Measurements from ENCODE around the gene LRG1.
"Not testable (repeated sequence)": the region's sequence is repeated elsewhere in the genome, so short reads cannot be mapped to it uniquely, and the experiment has no call there.

LRG1 gene

DNA sequence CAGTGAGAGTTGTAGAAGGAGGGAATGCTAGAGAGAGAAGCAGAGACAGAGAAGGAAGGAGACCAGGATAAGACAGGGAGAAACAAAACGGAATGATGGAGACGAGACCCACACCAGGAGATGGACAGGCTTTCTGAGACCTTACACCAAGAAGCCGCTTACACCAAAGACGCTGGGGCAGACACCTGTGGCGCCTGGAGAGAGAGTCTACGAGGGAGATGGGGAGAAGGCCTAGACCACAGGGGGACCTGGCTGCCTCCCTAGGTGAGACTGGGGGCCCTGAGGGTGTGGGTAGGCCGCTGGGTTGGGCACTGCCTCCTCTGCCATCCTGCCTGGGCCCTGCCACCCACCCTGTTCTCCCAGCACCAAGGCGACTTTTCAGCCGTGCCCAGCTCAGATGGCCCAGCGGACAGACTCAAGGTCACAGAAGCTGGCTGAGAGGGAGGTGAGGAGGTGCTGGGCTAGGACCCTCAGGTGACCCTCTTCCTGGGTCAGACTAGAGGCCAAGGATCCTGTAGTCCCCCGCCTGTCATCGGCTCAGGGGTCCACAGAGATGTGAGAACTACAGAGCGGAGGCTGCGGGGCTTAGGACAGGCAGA, 9.8 kb downstream of the LRG1 start:
- no peak for DNase-seq

DNA sequence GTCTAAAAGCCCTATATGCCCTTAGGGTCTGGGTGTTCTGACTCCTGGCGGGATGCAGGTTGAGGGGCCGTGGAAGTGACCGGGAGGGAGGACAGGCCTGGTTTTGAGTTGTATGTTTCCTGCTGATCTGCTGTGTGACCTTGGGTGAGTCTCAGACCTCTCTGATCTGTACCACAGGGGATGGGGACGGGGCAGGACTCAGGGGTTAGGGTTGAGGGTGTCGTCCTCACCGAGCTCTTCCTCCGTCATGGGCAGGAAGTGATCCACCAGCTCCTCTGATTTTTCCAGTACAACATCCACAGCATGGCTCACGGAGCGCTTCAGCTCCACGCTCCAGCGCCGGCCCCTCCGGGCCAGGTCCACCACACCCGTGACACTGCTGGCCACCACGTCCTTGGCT, 11.0 kb downstream of the LRG1 start:
- DNase-seq, result no peak

DNA sequence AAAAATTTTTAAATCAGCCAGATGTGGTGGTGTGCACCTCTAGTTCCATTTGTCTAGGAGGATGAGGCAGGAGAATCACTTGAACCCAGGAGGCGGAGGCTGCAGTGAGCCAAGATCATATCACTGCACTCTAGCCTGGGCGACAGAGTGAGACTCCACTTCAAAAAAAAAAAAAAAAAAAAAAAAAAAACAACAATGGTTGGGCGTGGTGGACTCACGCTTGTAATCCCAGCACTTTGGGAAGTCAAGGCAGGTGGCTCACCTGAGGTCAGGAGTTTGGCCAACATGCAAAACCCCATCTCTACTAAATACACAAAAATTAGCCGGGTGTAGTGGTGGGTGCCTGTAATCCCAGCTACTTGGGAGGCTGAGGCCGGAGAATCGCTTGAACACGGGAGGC, 12.5 kb downstream of the LRG1 start:
- DNase-seq, result not testable (repeated sequence)

DNA sequence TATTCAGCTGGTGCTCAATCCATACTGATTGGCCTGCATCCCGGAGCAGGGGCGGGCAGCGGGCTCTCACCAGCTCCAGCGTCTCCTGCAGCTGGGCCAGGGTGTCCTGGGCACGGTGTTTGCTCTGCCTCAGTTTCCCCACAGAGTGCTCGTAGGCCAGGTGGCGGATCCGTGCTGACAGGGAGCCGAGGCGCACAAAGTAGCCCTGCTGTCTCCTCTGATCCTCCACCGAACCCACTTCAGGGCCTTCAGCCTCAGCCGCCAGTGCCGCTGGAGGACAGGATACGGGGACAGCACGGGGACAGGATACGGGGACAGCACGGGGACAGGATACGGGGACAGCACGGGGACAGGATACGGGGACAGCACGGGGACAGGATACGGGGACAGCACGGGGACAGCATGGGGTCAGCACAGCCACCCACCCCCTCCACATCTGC, 14.3 kb downstream of the LRG1 start:
- DNase-seq, result no peak

DNA sequence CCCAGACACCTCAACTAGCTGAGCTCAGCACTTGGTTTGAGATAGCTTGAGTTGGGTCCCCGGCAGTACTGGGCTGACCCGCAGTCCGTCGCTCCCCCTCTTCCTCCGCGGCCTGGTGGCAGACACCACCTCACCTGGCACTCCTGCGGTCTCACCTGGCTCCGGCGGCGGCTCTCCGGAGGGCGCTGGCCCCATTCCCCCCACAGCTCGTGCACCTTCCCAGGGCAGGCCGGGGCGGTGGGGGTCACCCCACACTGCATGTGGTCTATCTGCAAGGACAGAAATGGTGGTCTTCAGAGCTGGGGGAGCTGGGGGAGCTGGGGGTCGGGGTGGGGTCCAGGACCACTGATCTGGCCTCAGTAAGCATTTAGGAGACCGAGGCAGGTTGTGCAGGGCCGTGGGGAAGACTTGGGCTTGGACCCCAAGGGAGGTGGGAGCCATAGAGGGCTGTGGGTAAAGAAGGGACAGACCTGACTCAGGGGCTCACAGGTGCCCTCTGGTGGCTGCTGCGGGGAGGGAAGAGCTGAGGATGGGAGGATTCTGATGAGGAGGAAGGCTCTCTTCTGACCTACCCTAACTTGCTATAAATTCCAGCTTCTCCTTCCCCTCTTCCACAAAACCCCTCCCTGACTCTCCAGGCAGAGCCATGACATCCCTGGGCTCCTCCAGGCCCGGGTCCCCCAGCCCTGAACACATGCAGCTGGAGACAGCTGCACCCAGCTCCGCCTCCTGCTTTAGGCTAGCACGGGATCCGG, 14.9 kb downstream of the LRG1 start:
- peak in 10 of 51 donors; percentile 4 to 41 (median 12) for DNase-seq

DNA sequence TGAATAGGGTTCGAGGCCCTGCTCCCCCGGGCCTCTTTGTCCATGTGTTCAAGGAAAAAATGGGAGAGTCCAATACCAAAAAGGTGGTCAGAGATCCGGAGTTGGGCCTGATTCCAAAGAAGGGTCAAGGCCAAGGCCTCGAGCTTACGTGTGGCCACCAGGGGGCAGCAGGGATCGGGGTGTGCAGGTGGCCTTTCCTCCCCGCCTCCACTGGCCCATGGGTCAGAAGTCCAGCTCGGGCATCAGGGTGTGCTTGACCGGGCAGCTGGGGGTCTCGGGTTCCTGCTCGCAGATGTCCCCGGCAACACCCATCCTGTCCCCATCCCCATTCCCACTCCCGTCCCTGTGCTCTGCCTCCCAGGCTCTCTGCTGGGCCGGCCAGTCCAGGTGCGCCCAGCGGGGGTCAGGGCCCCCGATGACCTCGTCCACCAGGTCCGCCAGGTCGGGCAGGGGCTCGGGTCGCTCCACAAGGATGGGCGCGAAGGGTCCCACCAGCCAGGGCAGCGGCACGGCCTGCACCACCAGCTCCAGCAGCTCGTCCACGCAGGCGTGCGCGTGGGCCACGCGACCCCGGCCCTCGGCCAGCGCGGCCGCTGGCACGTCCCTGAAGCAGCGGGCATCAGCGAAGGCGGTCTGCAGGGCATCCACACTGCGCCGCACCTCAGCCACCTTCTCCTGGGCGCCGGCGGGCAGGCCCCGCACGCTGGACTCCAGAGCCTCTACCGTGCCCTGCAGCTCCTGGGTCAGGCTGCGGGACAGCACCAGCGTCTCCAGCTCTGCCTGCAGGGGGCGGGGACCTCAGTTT, 16.3 kb downstream of the LRG1 start:
- peak in 14 of 51 donors; percentile 2 to 49 (median 18) for DNase-seq

DNA sequence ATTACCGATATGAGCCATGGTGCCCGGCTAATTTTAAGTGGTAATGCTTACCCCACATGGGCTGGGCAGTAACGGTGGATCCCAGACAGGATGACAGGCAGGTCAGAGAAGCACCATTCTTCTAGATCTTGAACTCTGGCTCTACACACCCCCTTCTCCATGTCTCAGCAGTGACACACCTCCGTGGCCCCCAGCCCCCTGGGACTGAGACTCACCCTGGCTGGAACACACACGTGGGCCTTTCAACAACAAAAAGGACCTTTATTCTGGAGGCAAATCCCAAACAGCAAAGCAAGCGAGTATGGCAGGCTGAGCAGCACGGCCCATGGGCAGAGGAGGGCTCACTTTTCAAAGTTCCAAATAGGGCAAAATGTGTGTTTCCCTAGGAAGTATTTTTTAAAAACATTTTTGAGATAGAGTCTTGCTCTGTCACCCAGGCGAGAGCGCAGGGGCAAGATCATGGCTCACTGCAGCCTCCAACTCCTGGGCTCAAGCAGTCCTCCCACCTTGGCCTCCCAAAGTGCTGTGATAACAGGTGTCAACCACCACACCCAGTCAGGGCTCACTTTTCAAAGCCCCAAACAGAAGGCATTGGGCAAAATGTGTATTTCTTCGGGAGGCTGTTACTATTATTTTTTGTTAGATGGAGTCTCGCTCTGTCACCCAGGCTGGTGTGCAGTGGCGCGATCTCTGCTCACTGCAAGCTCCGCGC, 17.4 kb downstream of the LRG1 start:
- DNase-seq, result no peak

DNA sequence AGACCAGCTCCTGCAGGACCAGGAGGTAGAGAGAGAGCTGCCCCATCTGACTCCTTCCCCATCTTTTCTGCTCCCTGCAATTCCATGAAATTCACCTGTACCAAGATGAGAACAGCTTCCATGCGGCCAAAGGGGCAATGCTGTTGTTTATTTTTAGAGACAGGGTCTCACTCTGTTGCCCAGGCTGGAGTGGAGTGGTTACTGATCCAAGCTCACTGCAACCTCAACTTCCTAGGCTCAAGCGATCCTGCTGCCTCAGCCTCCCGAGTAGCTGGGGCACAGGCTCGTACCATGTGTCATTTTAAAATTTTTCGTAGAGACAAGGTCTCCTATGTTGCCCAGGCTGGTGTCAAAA, 18.0 kb downstream of the LRG1 start:
- DNase-seq, result no peak

DNA sequence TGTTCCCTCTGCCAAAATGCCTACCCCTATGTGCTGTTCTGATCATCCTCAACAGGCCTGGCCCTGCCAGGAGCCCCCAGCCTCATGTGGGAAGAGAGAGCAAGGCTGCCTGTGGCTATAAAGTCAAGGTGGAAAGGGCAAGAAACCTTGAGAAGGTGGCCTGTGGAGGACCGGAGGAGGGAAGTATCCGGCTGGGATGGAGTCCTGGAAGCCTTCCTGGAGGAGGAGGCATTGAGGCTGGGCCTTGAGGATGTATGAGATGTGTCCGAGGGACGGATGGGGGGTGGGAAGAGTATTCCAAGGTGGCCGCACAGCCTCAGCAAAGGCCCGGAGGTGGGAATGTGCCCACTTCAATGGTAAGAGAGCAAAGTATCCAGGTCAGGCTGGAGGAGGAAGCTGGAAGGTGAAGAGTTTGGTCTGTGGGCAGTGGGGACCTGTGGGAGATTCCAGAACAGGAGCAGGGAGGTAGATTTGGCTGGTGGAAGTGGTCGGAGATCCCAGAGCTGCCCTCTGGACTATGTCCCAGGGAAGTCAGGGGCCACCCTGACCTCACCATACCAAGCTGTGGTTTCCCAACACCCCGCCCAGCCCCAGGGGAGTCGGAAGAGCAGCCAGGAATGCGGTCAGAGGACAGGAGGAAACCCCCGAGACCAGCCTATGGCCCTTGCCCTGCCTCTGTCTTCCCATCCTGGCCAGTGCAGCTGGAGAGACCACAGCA, 18.5 kb downstream of the LRG1 start:
- no peak for DNase-seq

DNA sequence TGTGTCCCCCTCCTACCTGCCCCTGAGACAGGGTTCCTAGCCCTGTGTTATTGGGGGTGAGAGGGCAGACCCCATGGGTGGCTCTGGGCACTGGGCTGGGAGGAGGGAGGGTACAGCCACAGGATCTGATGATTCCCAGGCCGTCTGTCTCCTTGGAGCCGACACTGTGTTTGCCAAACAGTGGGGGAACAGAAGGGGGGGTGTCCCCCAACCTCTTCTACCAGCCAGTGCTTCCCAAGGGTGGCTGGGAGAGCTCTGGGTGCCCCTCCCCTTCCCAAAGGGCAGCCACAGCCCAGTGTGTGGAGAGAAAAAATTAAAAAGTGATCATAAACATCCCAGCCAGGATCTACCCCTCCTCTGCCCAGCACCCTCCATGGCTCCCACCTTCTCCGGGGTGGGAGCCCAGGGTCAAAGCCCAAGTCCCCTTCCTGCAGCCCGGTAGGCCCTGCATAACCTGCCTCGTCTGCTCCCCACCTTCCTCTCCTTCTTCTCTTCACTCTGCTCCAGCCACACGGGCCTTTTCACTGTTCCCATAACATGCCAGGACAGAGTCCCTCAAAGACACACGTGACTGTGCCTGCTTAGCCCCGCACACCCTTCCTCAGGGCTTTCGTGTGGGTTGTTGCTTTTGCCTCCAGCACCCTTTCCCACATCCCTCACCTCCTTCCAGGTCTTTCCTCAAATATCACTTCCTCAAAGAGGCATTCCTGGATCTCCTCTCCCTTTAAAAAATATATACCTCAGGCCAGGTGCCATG, 20.1 kb downstream of the LRG1 start:
- DNase-seq, result peak in 12 of 51 donors; percentile 13 to 40 (median 32)

DNA sequence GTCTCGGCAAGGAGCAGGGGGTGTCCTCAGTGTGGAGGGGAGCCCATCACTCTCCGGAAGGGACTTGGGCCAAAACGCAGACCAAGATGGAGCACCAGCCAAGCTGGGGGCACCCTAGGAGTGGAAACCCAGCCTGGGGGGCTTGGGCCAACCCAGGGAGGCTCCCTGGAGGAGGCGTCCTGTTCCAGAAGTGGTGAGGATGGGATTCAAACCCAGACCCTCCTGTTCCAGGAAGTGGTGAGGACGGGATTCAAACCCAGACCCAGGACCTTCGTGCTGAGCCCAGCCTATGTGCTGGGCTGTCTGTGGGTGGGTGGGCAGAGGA, 20.7 kb downstream of the LRG1 start:
- no peak for DNase-seq

DNA sequence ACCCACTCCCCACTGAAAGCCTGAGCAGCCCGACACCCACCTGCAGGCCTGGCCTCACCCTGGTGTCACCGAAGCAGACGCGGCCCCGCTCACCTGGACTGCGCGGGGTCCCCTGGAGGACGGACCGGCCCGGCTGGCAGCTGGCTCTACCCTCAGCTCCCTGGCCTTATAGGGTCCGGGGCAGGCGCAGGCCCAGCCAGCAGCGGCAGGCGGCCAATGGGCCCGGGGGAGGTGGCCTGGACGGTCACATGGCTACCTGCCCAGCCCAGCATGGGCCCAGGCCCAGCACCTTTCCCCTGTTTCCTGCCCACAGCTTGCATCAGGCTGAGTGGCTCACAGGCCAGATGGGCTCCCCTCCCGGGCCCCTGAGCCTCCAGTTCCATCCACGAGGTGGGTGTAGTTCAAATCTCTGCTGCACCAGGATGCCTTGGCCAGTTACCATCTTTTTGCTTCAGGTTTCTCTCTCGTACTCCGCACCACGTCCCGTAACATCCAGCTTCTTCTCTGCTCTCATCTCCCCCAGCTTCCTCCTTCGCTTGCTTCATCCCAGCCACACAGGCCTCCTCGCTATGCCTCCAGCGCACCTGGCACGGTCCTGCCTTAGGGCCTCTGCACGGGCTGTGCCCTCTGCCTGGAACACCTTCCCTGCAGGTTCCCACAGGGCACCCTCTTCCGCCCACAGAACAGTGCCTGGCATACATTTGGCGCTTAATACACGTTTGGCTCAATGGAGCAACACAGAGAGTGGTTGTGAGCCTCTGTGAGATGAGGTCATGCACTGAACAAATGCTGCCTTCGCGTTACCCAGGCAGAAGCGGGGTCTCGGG, 21.3 kb downstream of the LRG1 start, which contains the start of gene PLIN4:
TSS of gene PLIN4 (minus strand) at position 142 of the 827 bp plus-strand sequence. CDS start 214 bp downstream, outside the sequence.
- peak in 38 of 51 donors; percentile 8 to 85 (median 66) for DNase-seq

DNA sequence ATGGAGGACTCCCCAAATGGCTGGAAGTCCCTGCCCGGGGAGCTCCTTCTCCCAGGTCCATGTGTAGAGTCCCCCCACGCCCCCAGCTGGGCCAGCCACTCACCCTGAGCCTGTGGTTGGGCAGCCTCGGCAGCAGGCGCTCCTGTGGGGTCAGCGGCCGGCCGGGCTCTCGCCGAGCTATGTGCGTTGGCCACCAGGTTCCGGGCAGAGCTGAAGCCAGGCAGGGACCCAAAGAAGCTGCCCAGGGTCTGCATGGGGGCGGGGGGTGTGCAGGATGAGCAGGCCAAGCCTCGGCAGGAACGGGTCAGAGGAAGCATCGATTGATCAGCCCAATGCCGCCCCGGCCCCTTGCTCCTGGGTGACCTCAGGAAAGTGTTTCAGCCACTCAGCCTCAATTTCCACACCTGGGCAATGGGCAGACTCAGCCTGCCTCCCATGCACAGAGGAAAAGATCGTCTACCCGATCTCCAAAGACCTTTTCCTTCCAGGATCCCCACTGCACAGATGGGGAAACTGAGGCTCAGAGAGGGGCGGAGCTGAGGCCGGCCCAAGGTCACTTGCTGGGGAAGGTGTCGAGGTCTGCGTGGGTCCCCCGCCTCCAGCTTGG, 22.3 kb downstream of the LRG1 start:
- DNase-seq, result no peak

DNA sequence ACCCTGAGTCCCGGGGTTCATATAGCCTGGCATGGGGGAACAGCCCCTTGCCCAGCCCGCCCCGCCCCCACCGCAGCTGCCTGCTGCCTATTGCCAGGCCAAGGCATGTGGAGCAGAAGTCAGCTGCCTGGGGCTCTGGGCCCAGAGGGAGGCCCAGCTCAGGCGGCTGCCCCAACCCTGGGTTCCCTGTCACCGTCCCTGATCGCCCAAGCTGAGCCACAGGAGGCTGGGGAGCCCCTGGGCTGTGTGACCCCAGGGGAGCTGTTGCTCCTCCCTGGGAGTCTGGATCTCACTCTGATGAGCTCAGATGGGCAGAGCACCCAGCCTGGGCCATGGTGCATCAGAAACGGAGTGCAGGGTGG, 22.9 kb downstream of the LRG1 start:
- DNase-seq, result peak in 10 of 51 donors; percentile 6 to 44 (median 28)

DNA sequence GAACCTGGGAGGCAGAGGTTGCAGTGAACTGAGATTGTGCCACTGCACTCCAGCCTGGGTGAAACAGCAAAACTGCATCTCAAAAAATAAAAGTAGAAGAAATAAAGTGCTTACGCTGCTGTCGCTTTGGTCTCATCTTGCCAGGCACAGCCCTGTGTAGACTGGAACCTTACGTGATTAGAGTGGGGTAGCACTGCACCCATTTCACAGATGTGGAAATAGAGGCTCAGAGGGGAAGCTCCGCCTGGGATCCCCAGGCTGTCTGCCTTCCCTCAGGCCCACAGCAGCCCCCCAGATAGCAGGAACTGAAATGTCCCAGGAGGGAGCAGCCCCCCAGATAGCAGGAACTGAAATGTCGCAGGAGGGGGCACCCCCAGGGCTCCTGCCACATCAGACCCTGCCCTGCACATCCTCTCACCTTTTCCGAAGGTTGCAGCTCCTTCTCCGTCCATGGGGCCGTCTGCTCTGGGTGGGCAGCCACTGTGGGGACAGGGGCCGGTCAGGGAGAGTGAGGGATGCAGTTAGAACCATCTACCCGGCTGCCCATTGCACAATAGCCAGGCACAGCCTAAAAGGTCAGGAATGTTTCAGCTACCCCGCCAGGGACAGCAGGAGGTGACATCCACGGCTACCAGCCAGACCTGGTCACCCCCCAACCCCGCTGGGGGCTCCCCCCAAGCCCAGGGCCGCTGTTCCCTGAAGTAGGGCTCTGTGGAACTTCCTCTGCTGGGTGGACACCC, 23.5 kb downstream of the LRG1 start:
- DNase-seq, result no peak

DNA sequence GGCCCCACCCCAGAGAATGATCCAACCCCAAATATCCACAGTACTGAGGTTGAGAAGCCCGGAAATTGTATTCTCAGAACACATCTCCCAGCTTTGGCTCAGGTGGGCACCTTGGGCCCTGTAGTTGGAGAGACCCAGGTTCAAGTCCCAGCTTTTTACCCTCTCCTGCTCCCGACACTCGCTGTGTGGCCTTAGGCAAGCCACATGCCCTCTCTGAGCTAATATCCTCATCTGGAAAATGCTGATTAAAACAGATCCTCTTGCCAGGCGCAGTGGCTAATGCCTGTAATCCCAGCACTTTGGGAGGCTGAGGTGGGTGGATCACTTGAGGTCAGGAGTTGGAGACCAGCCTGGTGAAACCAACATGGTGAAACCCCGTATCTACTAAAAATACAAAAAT, 24.1 kb downstream of the LRG1 start:
- DNase-seq, result no peak

DNA sequence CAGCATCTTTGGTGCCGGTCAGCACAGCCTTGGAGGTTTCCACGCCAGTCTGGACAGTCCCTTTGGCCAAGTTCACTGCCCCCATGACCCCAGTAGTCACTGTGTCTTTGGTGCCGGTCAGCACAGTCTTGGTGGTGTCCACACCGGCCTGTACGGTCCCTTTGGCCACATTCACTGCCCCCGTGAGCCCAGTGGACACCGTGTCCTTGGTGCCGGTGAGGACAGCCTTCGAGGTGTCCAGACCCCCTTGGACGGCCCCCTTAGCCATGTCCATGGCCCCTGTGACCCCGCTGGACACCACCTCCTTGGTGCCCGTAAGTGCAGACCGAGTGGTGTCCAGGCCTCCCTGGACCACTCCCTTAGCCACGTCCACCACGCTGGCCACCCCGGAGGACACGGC, 26.6 kb downstream of the LRG1 start:
- no peak for DNase-seq

DNA sequence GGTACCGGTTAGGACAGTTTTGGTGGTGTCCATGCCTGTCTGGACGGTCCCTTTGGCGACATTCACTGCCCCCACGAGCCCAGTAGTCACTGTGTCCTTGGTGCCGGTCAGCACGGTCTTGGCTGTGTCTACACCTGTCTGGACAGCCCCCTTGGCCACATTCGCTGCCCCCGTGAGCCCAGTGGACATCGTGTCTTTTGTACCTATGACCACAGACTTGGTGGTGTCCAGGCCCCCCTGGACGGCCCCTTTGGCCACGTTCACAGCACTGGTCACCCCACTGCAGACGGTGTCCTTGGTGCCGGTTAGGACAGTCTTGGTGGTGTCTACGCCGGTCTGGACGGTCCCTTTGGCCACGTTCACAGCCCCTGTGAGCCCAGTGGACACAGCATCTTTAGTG, 27.8 kb downstream of the LRG1 start:
- no peak for DNase-seq

All from hypothalamus (tissue), 51 donors.